ENCODE measurements around the gene LEMD2.

LEMD2 gene

DNA sequence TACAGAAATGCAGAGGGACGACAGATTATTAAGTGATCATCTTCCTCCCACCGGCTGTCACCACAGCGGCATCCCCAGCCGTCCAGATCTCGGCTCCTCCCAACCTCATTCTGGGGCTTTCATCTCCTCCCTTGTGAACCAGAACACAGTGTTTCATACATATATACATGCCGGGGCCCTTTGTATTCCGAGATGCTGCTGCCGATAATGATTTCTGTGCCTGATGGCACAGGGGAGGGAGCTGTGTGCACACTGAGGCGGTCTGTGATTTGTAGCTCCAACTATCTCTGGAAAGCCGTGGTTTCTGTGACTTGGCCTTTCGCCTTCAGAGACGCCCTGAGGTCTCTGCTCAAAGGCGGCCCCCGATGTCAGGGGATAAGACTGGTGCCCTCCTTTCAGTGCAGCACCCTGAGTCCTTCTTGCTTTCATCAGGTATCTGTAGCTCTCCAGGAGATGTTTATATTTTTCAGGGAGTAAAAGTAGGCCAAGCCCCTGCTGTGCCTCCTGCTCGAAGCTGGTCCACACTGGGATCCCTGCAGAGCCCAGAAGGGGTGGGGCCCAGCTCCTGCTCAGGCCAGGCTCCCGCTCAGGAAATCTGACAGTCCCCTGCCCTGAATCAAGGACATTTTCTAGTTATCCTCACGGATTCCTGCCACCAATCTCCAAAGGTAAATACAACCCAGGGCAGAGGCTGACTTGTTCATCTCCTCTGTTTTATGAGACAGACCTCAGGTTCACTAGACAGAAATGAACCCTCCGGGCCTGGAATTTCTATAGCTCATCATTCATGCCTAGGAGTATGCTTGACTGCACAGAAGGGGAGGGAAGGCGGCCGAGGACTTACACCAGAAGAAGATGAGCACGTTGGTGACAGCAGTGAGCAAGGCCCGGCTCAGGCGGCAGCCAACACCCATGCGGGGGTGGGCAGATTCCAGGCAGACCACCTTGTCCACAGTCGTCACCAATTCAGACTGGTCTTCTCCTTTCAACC, 11.2 kb downstream of the LEMD2 start:
- Mint-ChIP-seq H3K4me3 (no peak overlapping the region), H3K27ac (no peak overlapping the region)

DNA sequence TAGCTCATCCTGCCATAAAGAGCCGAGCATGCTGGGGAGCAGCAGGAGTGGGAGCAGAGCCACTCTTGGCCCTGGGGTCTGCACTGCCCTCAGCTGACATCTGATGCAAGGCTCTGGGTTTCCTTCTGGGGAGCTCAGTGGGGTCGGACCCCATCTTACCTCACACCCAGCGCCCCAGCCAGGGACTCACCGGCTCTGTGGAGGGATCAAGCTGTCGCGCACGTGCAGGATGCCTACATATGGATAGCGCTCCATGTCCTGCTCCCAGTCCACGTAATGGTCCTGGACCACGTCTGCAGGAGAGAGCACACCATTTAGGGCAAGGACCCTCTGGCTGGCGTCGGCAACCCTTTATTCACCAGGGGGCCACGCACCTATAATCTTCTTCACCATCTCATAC, 12.2 kb downstream of the LEMD2 start:
- Mint-ChIP-seq H3K9me3 (no peaks in the 10 kb centered on the region), H3K4me1 (peaks cover 11% of the 10 kb centered on the region), H3K36me3 (peaks cover 79% of the 10 kb centered on the region), H3K4me3 (no peak overlapping the region), H3K27ac (no peak overlapping the region), H3K27me3 (no peaks in the 10 kb centered on the region)
- no peak for ATAC-seq

More for the DNA sequence above, 11.2 kb downstream of the LEMD2 start:
- Mint-ChIP-seq H3K4me1 (peaks cover 1% of the 10 kb centered on the region), H3K27me3 (no peaks in the 10 kb centered on the region), H3K9me3 (no peaks in the 10 kb centered on the region), H3K36me3 (peaks cover 79% of the 10 kb centered on the region)
- no peak for ATAC-seq

DNA sequence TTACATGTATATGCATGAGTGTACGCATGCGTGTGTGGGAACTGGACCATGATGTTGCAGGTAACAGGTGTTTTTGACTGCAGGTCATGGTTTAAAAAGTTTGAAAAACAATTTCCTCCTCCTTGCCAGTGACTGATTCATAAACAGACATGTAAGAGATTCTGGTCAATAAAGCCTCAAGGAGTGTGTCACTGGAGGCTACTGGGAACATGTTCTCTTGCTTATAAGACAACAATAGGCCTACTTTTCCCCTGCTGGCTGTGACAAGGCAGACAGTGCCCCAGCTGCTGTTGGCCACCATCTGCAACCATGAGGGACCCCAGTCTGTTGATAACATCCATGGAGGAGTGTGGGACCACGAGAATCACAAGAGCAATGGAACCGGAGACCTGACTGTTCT, 12.7 kb downstream of the LEMD2 start:
- Mint-ChIP-seq H3K36me3 (peaks cover 78% of the 10 kb centered on the region), H3K27me3 (no peaks in the 10 kb centered on the region), H3K9me3 (no peaks in the 10 kb centered on the region), H3K27ac (no peak overlapping the region), H3K4me3 (no peak overlapping the region), H3K4me1 (peaks cover 13% of the 10 kb centered on the region)
- ATAC-seq, result no peak

DNA sequence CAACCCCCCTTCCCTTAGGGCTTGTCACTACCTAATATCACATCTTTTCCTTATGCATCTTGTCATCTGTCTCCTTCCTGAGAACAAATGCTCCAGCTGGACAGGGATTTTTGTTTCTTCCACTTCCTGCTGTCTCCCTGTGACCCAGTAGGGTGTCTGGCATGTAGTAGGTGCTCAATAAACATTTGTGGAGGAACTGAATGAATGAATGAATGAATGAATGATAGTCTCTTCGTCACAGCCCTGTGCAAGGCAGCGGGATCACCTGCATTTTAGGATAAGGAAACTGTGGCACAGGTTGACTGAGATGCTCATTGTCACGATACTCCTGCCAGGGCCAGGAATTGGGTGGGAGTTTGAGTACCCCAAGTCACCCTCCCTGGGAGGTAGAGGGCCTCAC, 14.2 kb downstream of the LEMD2 start:
- no peak overlapping the region for H3K4me3 Mint-ChIP-seq
- ATAC-seq, result no peak
- peaks cover 15% of the 10 kb centered on the region for H3K4me1 Mint-ChIP-seq
- no peak overlapping the region for H3K27ac Mint-ChIP-seq
- peaks cover 65% of the 10 kb centered on the region for H3K36me3 Mint-ChIP-seq
- H3K9me3 Mint-ChIP-seq, result no peaks in the 10 kb centered on the region
- no peaks in the 10 kb centered on the region for H3K27me3 Mint-ChIP-seq

DNA sequence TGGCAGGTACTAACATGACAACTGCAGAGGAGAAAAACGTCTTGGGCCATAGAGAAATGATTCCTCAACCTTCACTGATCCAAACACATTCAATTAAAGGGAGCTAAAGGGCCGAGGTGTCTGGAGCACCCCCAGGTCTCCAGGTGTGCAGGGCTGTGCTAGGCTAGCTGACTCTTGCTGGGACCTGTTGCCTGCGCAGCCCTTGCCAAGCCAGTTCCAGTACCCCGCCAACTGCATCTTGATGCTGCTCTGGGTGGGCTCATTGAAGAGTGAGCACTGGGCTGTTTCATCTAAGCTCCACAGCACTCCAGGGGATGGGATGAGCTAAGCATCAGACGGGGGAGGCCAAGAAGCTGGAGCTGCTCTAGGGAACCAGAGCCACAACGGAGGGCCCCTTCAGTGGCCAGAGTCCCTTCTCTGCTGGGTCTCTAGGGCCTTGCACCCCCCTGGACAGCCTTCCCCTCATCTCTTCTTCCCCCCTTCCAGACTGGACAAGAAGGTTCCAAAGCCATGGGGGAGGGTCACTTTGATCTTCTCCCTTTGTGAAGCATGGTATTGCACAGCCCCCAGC, 15.9 kb downstream of the LEMD2 start:
- Mint-ChIP-seq H3K4me1 (peaks cover 22% of the 10 kb centered on the region), H3K27ac (no peak overlapping the region), H3K36me3 (peaks cover 55% of the 10 kb centered on the region), H3K27me3 (peaks cover 12% of the 10 kb centered on the region), H3K4me3 (no peak overlapping the region), H3K9me3 (no peaks in the 10 kb centered on the region)
- no peak for ATAC-seq

DNA sequence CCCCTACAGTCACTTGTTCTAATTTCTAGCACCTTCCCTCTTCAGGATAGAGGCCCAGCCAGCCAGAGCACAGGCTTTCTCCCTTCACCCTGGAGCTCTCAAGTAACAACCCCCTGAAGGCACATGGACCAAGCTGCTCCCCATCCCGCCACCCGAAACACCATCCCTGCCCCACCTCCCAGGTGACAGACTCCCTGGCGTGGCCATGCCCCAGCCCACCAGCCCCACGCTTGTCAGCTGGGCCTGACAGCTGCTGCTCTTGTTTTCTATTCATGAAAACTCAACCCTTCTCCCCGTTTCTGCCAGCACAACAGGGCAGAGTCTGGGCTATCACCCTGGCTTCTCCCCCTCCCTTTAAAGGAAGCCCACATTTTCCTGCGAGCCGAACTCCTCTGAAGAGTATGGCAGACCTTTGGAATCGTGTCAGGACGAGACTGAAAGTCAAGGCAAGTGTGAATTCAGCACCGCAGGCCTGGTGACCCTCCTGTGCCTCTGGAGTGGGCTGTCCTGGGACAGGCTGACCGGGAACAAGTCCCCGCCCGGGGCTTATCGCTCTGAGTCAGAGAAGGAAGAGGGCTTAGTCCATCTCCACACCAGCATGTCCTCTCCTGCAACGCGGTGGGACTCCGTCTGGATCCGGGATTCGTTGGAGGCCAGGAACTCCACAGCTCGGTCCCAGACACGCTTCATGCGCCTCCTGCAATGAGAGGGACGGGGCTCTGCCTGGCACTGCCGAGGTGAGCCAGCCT, 16.7 kb downstream of the LEMD2 start:
- peak; percentile 34 for ATAC-seq
- peaks cover 47% of the 10 kb centered on the region for H3K36me3 Mint-ChIP-seq
- peaks cover 22% of the 10 kb centered on the region for H3K4me1 Mint-ChIP-seq
- H3K27me3 Mint-ChIP-seq, result peaks cover 19% of the 10 kb centered on the region
- no peak overlapping the region for H3K27ac Mint-ChIP-seq
- H3K4me3 Mint-ChIP-seq, result no peak overlapping the region
- no peaks in the 10 kb centered on the region for H3K9me3 Mint-ChIP-seq

DNA sequence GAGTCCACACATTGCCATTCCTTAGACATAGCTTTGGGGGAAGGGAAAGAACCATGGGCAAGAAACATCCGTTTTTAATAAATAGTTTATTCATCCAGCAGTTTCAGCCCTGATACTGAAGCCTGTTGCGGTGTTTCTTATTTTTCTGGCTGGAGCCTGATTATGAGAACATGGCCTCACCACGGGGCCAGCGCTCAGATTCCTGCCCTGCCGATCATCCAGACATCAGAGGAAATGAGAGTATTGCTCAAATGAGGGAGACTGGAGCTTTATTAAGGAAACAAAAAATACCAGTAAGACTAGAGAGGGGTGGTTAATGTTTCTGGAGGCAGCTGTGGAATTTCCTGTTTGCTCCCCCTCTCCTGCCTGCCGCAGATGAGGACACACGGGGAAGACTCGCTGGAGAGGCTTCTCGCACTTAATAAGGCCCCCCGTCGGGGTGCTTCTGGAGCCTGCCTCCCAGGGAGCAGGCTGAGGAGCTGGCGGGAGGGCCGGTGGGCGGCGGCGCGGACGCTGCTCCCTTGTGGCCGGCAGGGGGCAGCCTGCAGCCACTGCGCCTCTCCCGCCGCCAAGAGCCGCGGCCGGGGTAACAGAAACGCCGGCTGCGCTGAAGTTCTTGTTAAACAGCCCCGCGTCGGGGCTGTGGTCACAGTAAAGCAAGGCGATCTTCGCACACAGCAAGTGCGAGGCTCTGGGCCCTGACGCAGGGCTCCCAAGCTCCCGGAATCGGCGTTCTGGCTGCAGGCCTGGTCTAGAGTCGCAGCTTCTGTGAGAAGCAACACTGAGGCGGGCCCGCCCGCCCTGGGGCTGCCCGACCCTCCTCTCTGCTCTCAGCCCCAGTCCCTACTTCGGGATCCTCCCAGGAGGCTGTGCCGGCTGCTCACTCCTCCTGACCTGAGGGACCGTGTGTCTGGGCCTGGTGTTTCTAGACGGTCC, 17.5 kb downstream of the LEMD2 start:
- no peak overlapping the region for H3K27ac Mint-ChIP-seq

DNA sequence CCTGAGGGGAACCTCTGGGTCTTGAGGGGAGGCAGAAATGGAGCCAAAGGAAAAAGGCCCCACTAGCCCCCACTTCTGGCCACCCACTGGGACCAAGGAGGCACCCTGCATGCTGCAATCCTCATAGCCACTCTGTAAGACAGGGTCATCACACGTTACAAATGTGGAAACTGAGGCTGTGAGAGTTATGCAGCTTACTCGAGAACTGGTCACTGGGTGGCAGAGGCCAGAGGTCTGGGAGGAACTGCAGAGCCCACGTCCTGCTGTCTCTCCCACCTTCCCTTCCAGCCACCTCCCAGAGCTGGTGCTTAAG, 18.1 kb downstream of the LEMD2 start:
- no peak for ATAC-seq
- peaks cover 36% of the 10 kb centered on the region for H3K36me3 Mint-ChIP-seq
- H3K4me1 Mint-ChIP-seq, result peaks cover 22% of the 10 kb centered on the region
- no peaks in the 10 kb centered on the region for H3K9me3 Mint-ChIP-seq
- H3K27ac Mint-ChIP-seq, result no peak overlapping the region
- no peak overlapping the region for H3K4me3 Mint-ChIP-seq
- H3K27me3 Mint-ChIP-seq, result peaks cover 34% of the 10 kb centered on the region

More for the DNA sequence above, 17.5 kb downstream of the LEMD2 start:
- peak; percentile 84 for ATAC-seq
- Mint-ChIP-seq H3K27me3 (peaks cover 28% of the 10 kb centered on the region), H3K4me1 (peaks cover 22% of the 10 kb centered on the region), H3K4me3 (no peak overlapping the region), H3K9me3 (no peaks in the 10 kb centered on the region), H3K36me3 (peaks cover 42% of the 10 kb centered on the region)

DNA sequence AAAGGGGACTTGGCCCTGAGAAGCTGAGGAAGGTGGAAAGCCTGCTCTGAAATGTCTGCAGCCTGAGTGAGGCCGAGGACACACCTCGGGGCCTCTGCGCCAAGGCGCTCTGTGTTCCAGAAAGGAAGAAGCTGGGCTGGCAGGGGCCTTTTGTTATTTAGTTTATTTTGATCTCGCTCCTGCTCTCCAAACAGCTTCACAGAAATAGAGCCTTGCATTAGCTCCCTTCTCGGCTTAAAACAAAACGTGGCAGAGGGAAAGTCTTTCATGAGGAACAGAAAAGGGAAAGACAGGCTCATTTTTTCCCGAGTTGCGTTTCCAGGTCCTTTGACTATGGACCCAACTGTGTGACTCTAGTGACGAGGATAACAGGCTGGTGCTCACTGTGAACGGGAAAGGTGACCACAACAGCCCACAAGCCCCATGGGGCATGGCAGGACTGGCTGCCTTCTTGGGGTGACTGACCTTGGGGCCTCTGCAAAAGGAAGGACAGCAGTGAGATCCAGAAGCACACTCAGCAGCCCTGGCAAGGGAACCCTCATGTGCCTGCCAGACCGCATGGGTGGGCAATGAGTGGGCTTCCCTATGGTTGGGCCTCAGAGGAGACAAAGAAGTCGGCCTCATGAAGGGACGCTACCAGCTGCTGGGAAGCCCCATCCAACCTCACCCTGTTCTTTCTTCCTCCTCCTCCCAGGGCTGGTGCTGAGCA, 18.7 kb downstream of the LEMD2 start:
- H3K36me3 Mint-ChIP-seq, result peaks cover 31% of the 10 kb centered on the region
- H3K4me1 Mint-ChIP-seq, result peaks cover 22% of the 10 kb centered on the region
- H3K27ac Mint-ChIP-seq, result no peak overlapping the region
- peaks cover 39% of the 10 kb centered on the region for H3K27me3 Mint-ChIP-seq
- H3K4me3 Mint-ChIP-seq, result no peak overlapping the region
- ATAC-seq, result no peak
- no peaks in the 10 kb centered on the region for H3K9me3 Mint-ChIP-seq

DNA sequence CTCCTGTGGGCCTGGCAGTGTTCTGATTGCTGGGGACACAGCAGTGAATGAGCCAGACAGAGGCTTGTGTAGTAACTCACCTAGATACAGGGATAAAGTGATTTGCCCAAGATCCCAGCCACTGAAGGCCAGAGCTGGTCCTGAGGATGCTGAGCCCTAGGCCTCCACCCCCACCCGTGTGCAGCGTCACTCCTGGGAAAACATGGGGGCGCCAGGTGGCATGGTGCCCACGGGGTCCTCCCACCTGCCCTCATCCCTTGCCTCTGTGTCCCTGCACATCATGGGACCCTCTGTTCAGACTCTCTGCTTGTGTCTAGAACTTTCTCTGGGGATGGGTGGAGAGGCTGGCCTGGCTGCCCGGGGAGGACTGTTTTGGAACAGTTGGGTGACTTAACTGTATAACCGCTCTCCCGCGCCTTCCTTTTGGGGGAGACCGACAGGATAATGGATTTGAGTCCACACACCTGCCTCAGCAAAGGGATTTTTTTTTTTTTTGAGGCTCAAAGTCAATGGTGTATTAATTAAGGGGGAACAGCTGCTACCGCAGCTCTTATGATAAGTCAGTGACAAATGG, 19.6 kb downstream of the LEMD2 start:
- H3K4me1 Mint-ChIP-seq, result peaks cover 22% of the 10 kb centered on the region
- no peaks in the 10 kb centered on the region for H3K9me3 Mint-ChIP-seq
- H3K27ac Mint-ChIP-seq, result no peak overlapping the region
- peaks cover 48% of the 10 kb centered on the region for H3K27me3 Mint-ChIP-seq
- ATAC-seq, result no peak
- H3K36me3 Mint-ChIP-seq, result peaks cover 21% of the 10 kb centered on the region
- no peak overlapping the region for H3K4me3 Mint-ChIP-seq

DNA sequence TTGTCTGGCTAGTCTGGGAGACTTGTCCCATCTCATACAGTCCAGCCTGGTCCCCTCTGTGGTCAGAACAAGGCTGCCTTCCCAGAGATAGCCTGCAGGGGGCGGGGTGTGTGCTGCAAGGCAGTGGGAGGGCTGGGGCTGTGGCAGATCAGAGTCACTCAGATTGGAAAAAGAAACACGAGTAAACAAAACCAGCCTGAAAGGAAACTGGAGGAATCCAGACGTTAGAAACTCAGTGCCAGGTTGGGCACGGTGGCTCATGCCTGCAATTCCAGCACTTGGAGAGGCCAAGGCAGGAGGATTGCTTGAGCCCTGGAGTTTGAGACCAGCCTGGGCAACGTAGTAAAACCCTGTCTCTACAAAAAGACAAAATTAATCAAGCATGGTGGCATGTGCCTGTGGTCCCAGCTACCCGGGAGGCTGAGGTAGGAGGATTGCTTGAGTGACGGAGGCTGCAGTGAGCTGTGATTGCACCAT, 20.2 kb downstream of the LEMD2 start:
- H3K4me1 Mint-ChIP-seq, result peaks cover 22% of the 10 kb centered on the region
- peak; percentile 66 for ATAC-seq
- H3K9me3 Mint-ChIP-seq, result no peaks in the 10 kb centered on the region
- peaks cover 18% of the 10 kb centered on the region for H3K36me3 Mint-ChIP-seq
- H3K4me3 Mint-ChIP-seq, result no peak overlapping the region
- H3K27ac Mint-ChIP-seq, result no peak overlapping the region
- H3K27me3 Mint-ChIP-seq, result peaks cover 55% of the 10 kb centered on the region

DNA sequence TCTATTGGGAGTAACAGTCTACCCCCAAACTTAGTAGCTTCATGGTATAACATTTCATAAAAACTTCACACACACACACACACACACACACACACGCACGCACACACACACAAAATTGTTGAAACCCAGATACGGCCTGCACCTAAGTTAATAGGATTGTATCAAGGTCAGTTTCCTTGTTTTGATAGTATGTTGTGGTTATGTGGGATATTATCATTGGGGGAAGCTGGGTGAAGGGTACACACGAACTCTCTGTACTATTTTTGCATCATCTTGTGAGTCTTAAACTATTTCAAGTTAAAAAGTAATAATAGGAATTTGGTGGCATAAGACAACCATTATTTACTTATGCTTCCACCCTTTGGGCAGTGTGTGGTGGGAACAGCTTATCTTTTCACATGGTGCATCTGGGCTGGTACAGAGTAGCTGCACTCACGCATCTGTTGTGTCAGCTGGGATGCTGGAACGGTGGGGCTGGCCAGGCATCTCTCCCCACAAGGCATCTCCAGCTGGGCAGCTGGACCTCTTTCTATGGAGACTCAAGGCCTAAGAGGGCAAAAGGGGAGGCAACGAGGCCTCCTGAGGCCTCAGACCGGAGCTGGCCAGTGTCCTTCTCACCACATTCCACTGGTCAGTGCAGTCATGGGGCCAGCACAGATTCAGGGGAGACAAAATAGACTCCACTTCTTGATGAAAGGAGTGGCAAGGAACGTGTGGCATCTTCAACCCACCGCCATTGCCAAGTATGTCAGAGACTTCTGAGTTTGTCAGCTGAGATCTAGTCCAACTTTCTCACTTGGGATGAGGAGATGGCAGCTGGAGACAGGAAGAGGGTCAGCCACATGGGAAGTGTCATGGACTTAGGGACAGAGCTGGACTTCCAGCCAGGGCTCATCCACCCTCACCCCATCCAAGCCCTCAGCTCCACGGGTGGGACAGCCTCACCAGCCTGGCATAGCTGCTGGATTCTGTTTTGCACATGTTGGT, 21.7 kb downstream of the LEMD2 start:
- Mint-ChIP-seq H3K36me3 (peaks cover 4% of the 10 kb centered on the region), H3K4me3 (no peak overlapping the region)

DNA sequence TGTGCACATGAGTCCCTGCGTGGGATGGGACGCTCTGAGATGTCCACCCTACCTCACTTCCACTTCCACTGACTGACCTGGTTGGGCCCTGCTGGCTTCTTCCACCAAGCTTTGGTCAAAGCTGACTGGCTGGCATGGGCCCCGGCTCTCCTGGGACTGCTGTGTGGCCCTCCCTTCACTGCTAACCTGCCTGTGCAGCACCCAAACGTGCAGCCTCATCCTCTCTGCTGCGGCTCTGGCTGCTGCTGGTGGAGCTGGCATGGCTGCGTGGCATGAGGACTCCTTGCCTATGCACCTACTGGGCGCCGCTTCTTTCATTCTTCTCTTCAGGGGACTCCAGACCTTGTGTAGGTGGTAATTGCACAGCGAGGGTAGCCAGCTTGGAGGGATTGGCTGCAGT, 23.6 kb downstream of the LEMD2 start:
- no peaks in the 10 kb centered on the region for H3K9me3 Mint-ChIP-seq
- H3K27ac Mint-ChIP-seq, result no peak overlapping the region
- peaks cover 11% of the 10 kb centered on the region for H3K4me1 Mint-ChIP-seq
- no peak for ATAC-seq
- H3K36me3 Mint-ChIP-seq, result no peaks in the 10 kb centered on the region
- peaks cover 76% of the 10 kb centered on the region for H3K27me3 Mint-ChIP-seq
- no peak overlapping the region for H3K4me3 Mint-ChIP-seq

More for the DNA sequence above, 21.7 kb downstream of the LEMD2 start:
- no peak for ATAC-seq
- H3K4me1 Mint-ChIP-seq, result peaks cover 18% of the 10 kb centered on the region
- no peaks in the 10 kb centered on the region for H3K9me3 Mint-ChIP-seq
- H3K27ac Mint-ChIP-seq, result no peak overlapping the region
- peaks cover 65% of the 10 kb centered on the region for H3K27me3 Mint-ChIP-seq
